Esophagus muscularis mucosa (tissue), 4 donors: ENCODE data around the gene CDKN2B-AS1. TPM values are rescaled to one million over a fixed set of nuclear protein-coding genes. Genes with fewer than 3 reads are reported as not detected.

ENCODE experiments used
- DNase-seq: peaks from one replicate; pipeline ENCODE4 v3.0.0-alpha.2; 2017; ENCODE audit errors: extremely low spot score
- H3K27ac ChIP-seq, 4 donors: fragments of 200-600 bp; sonication (generic); replicated peaks in 1 of 4; 1 replicate in 3 of 4; 2 replicates in 1 of 4; pipeline ENCODE4 v1.5.1; 2016 to 2019; ENCODE audit warnings: mild to moderate bottlenecking in 1 of 4
- H3K27me3 ChIP-seq, 4 donors: fragments of 200-600 bp; sonication (generic); one replicate each; pipeline versions ENCODE4 v1.5.1 to v1.6.0; 2016 to 2019
- H3K36me3 ChIP-seq, 4 donors: fragments of 200-600 bp; sonication (generic); one replicate each; pipeline ENCODE4 v1.5.1; 2016 to 2019
- H3K4me1 ChIP-seq, 4 donors: fragments of 200-600 bp; sonication (generic); one replicate each; pipeline ENCODE4 v1.5.1; 2016 to 2019
- H3K4me3 ChIP-seq, 4 donors: fragments of 200-600 bp; sonication (generic); 1 replicate in 2 of 4; 2 replicates in 2 of 4; pipeline ENCODE4 v1.5.1; 2016 to 2019; ENCODE audit warnings: mild to moderate bottlenecking in 4 of 4, moderate library complexity in 1 of 4
- H3K9me3 ChIP-seq, 4 donors: fragments of 200-600 bp; sonication (generic); 1 replicate in 3 of 4; 2 replicates in 1 of 4; pipeline ENCODE4 v1.5.1; 2016 to 2019
- EP300 ChIP-seq: sonication (generic); formaldehyde crosslinking; IDR thresholded peaks from one replicate; pipeline ENCODE4 v1.6.1; 2017; ENCODE audit warnings: antibody characterized with exemption
- POLR2A ChIP-seq: fragments of 450-650 bp; IDR thresholded peaks from one replicate; pipeline ENCODE4 v1.6.1; 2017; ENCODE audit warnings: antibody characterized with exemption, moderate library complexity, mild to moderate bottlenecking, low read depth
- POLR2AphosphoS5 ChIP-seq, 2 donors: sonication (generic); formaldehyde crosslinking; IDR thresholded peaks; one replicate each; pipeline ENCODE4 v1.6.1; 2017; ENCODE audit warnings: antibody characterized with exemption in 2 of 2
- WGBS: methylation state at CpG from one replicate; pipeline ENCODE4 v1.1.5; 2018; 5-methylcytosine and 5-hydroxymethylcytosine counted together
- intact Hi-C: fragments of 100-400 bp; cut with DNase I; formaldehyde crosslinking; loops from one replicate; pipeline ENCODE4 v1.15.1; 2023
- small RNA-seq, 3 donors: library from RNA; depleted of rRNA; stranded (forward); fragments of <200 nt; gene quantifications; one replicate each; pipeline ENCODE3, GENCODE V24; 2016
- total RNA-seq, 4 donors: library from RNA; depleted of rRNA; stranded (reverse); fragments of >200 nt; gene quantifications; one replicate each; pipeline versions ENCODE4 v1.1.0 to v1.2.1, GENCODE V29; 2016
- TF ChIP-seq, protein P1 (sequence below), 3 experiments: fragments of 200-600 bp in 2 of 3; fragments of 450-650 bp in 1 of 3; sonication (generic) in 2 of 3; IDR thresholded peaks; one replicate each; pipeline ENCODE4 v1.5.1; 2017 to 2019; ENCODE audit warnings: antibody characterized with exemption in 3 of 3, mild to moderate bottlenecking in 2 of 3, moderate library complexity in 1 of 3

CDKN2B-AS1 gene
- total RNA-seq, 4 donors from 2014 or later: 0.52 to 1.3 (median 0.85) TPM

GRCh38 chr9:22169727-22170503, 175.3 kb downstream of the CDKN2B-AS1 start:
- 57% methylated on average over 1 of the region's 1 CpG for WGBS

More at GRCh38 chr9:22169727-22170503, 175.3 kb downstream of the CDKN2B-AS1 start:
- DNase-seq: no peak
- no peak overlapping the region for H3K4me3 ChIP-seq
- no peak overlapping the region for H3K27ac ChIP-seq
- no peaks in the 10 kb centered on the region for H3K9me3 ChIP-seq
- no peaks in the 10 kb centered on the region for H3K36me3 ChIP-seq
- intact Hi-C loops: no loop called here
- no peaks in the 10 kb centered on the region for H3K27me3 ChIP-seq
- TF ChIP-seq POLR2AphosphoS5 (IDR thresholded peaks at IDR 0.05): no peak
- no peak for TF ChIP-seq POLR2A
- TF ChIP-seq EP300: no peak
- TF ChIP-seq, protein P1, sequence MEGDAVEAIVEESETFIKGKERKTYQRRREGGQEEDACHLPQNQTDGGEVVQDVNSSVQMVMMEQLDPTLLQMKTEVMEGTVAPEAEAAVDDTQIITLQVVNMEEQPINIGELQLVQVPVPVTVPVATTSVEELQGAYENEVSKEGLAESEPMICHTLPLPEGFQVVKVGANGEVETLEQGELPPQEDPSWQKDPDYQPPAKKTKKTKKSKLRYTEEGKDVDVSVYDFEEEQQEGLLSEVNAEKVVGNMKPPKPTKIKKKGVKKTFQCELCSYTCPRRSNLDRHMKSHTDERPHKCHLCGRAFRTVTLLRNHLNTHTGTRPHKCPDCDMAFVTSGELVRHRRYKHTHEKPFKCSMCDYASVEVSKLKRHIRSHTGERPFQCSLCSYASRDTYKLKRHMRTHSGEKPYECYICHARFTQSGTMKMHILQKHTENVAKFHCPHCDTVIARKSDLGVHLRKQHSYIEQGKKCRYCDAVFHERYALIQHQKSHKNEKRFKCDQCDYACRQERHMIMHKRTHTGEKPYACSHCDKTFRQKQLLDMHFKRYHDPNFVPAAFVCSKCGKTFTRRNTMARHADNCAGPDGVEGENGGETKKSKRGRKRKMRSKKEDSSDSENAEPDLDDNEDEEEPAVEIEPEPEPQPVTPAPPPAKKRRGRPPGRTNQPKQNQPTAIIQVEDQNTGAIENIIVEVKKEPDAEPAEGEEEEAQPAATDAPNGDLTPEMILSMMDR (IDR thresholded peaks at IDR 0.05): no peak
- no peaks in the 10 kb centered on the region for H3K4me1 ChIP-seq

Small RNA genes within 50 kb of the gene (small RNA-seq; reads per million reads assigned to genes)
- gene RF01909 (0 reads per million in 3 donors), gene RF02045 (0 reads per million in 3 donors)

Other genes starting within 250 kb of the CDKN2B-AS1 start
- gene MTAP, start 192.2 kb upstream of the CDKN2B-AS1 start, total RNA-seq: 10 to 100 TPM; 18.1 to 26.0 (median 22.1) TPM
- 1 to 10 TPM; 3.1 to 6.0 (median 4.4) TPM for gene CDKN2A, start 399 bp upstream of the CDKN2B-AS1 start, total RNA-seq
- gene CDKN2B, start 14.5 kb downstream of the CDKN2B-AS1 start, total RNA-seq: 10 to 100 TPM in 3 of 4 donors, 1 to 10 TPM in 1; 9.9 to 14.6 (median 12.2) TPM